SJSA1 (cell line): Measurements from ENCODE around the gene CLEC6A. TPM values are rescaled to one million over a fixed set of nuclear protein-coding genes. Genes with fewer than 3 reads are reported as not detected.
A peak's percentile ranks its signal among the peaks of the same experiment; 100 is the strongest.
"Not testable (repeated sequence)": the region's sequence is repeated elsewhere in the genome, so short reads cannot be mapped to it uniquely, and the experiment has no call there.

Source experiments
- DNase-seq, 2 experiments: peaks; one replicate each; pipeline ENCODE4 v3.0.0-alpha.2; 2015 to 2020; ENCODE audit warnings: low spot score in 2 of 2, low read depth in 1 of 2
- H3K27ac ChIP-seq: fragments of 250-450 bp; sonication (Bioruptor Pico); 2 replicates; pipeline ENCODE4 v1.5.1; 2020; ENCODE audit warnings: mild to moderate bottlenecking, moderate library complexity
- H3K27me3 ChIP-seq: fragments of 250-450 bp; sonication (Bioruptor Pico); replicated peaks from 2 replicates; pipeline ENCODE4 v1.5.1; 2020; ENCODE audit warnings: mild to moderate bottlenecking, moderate library complexity
- H3K36me3 ChIP-seq: fragments of 250-450 bp; sonication (Bioruptor Pico); 2 replicates; pipeline ENCODE4 v1.5.1; 2020; ENCODE audit warnings: mild to moderate bottlenecking
- H3K4me1 ChIP-seq: fragments of 250-450 bp; sonication (Bioruptor Pico); replicated peaks from 2 replicates; pipeline ENCODE4 v1.6.1; 2021; ENCODE audit warnings: mild to moderate bottlenecking
- H3K4me3 ChIP-seq: fragments of 250-450 bp; sonication (Bioruptor Pico); 2 replicates; pipeline ENCODE4 v1.5.1; 2020; ENCODE audit warnings: mild to moderate bottlenecking
- H3K9me3 ChIP-seq: fragments of 250-450 bp; sonication (Bioruptor Pico); replicated peaks from 2 replicates; pipeline ENCODE4 v1.5.1; 2020; ENCODE audit warnings: mild to moderate bottlenecking
- total RNA-seq: library from RNA; depleted of rRNA; stranded (reverse); fragments of >200 nt; shearing (Covaris generic); gene quantifications from 2 replicates; pipeline ENCODE4 v1.2.3, GENCODE V29; 2014; rRNA removed

Gene CLEC6A
- total RNA-seq, result not detected in 2 replicates

DNA sequence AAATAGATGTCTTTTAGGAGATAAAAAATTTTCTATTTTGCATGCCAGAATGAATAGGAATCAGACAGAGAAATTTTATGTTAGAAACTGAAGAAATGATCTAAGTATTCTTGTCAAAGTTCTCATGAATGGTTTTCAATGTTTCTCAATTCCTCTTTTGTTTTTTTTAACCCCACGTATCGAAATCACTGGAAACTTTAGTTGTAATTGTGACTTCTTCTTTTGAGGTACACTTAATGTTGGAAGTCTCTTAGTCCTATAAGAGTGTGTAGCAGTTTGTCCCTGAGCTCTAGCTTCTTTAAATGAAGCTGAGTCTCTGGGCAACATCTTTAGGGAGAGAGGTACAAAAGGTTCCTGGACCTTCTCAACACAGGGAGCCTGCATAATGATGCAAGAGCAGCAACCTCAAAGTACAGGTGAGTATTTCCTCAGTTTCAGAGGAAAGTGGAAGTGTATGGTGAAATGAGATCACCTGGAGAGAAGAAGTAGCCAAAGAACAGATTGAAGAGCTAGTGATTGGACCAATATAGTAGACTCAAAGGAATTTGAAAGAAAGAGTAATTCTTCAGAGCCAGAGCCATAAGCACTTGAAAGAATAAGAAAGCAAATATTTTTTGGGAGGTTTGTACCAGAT lies at the start of gene CLEC6A:
TSS of gene CLEC6A (plus strand) at position 236 of the 634 bp plus-strand sequence. CDS start at position 386, 150 bp downstream.
- no peaks in the 10 kb centered on the region for H3K36me3 ChIP-seq
- peaks cover 29% of the 10 kb centered on the region for H3K4me1 ChIP-seq
- H3K27me3 ChIP-seq, result no peaks in the 10 kb centered on the region
- DNase-seq, result no peak
- no peaks in the 10 kb centered on the region; the same call in 1 of the 2 replicates for H3K9me3 ChIP-seq
- H3K4me3 ChIP-seq, result no peak within 1 kb of the TSS
- H3K27ac ChIP-seq, result no peak within 1 kb of the TSS

DNA sequence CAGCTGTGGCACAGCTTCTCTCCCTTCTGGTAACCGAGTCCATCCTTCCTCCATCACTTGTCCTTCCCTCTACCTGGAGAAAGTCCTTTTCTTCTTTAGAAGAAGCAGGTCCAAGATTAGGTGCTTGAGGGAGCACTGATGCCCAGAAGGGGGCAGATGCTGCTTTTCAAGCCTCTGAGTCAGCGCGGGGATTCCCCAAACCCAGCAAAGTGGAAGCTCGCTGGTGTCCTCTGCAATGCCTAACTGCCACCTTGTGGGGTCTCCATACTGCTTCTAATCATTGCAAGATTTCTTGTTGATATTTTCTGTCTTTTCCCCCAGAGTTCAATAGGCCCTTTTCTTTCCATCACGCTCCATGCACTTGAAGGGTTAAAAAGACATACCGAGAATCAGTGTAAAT lies 36.2 kb upstream of the CLEC6A start:
- H3K36me3 ChIP-seq, H3K4me1 ChIP-seq, H3K27me3 ChIP-seq, DNase-seq, H3K27ac ChIP-seq, H3K9me3 ChIP-seq, H3K4me3 ChIP-seq: not testable (repeated sequence)

- Histone ChIP-seq H3K4me3 (no peak overlapping the region), H3K27me3 (no peaks in the 10 kb centered on the region), H3K36me3 (no peaks in the 10 kb centered on the region), H3K4me1 (no peaks in the 10 kb centered on the region), H3K27ac (no peak overlapping the region), H3K9me3 (no peaks in the 10 kb centered on the region)
- no peak for DNase-seq
These were observed 35.3 kb upstream of the CLEC6A start for GRCh38 chr12:8420506-8420905.

- H3K4me3 ChIP-seq, H3K27ac ChIP-seq, H3K27me3 ChIP-seq, H3K9me3 ChIP-seq, DNase-seq, H3K4me1 ChIP-seq, H3K36me3 ChIP-seq: not testable (repeated sequence)
These were observed 11.1 kb upstream of the CLEC6A start for GRCh38 chr12:8444536-8445278.

GRCh38 chr12:8445731-8446130 lies 10.0 kb upstream of the CLEC6A start:
- Histone ChIP-seq H3K4me1 (peaks cover 12% of the 10 kb centered on the region), H3K9me3 (no peaks in the 10 kb centered on the region), H3K27ac (no peak overlapping the region), H3K36me3 (no peaks in the 10 kb centered on the region), H3K27me3 (no peaks in the 10 kb centered on the region), H3K4me3 (no peak overlapping the region)
- DNase-seq, result no peak

DNA sequence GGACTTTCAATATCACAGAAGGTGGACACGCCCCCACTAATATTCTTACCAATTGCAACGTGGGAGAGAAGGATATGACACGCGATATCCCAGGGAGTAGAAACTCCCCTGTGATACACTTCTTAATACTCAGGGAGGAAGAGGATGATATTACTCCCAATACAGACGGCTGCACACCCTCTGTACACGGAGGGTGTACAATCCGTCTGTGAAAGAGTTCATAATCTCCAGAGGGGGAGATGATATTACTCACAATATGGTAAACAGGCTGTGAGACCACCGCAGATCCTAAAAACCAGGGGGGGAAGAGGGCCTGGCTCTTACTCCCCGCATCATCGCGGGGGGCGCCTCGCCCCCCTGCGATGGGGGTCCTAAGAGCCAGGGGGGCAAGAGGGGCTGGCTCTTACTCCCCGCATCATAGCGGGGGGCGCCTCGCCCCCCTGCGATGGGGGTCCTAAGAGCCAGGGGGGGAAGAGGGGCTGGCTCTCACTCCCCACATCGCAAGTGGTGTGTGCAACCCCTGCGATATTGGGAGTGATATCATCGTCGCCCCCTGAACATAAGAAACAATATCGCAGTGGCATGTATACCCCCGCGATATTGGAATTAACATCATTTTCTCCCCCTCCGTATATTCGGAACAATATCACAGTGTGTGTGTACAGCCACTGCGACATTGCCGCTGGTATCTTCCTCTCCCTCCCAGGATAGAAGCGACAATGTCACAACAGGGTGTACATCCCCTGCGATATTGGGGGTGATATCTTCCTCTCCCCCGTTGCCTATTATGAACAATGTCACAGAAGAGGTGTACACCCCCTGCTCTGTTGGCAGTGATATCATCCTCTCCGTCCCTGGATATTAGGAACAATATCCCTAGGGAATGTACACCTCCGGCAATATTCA lies 8.9 kb upstream of the CLEC6A start:
- Histone ChIP-seq H3K36me3 (no peaks in the 10 kb centered on the region), H3K27ac (no peak overlapping the region), H3K4me3 (no peak overlapping the region), H3K9me3 (no peaks in the 10 kb centered on the region; the same call in 1 of the 2 replicates), H3K4me1 (peaks cover 23% of the 10 kb centered on the region), H3K27me3 (no peaks in the 10 kb centered on the region)
- DNase-seq, result peak in 1 of 2 experiments; percentile 0

GRCh38 chr12:8449355-8449859 lies 6.4 kb upstream of the CLEC6A start:
- Histone ChIP-seq H3K9me3 (no peaks in the 10 kb centered on the region; the same call in 1 of the 2 replicates), H3K4me1 (peaks cover 42% of the 10 kb centered on the region), H3K27ac (no peak overlapping the region), H3K4me3 (no peak overlapping the region), H3K36me3 (no peaks in the 10 kb centered on the region), H3K27me3 (no peaks in the 10 kb centered on the region)
- DNase-seq, result peak in 1 of 2 experiments; percentile 16

GRCh38 chr12:8452036-8452435 lies 3.7 kb upstream of the CLEC6A start:
- H3K27me3 ChIP-seq, result no peaks in the 10 kb centered on the region
- H3K4me3 ChIP-seq, result no peak overlapping the region
- peak overlapping the region; percentile 47 for H3K27ac ChIP-seq
- no peaks in the 10 kb centered on the region for H3K36me3 ChIP-seq
- no peaks in the 10 kb centered on the region; the same call in 1 of the 2 replicates for H3K9me3 ChIP-seq
- no peak for DNase-seq
- peaks cover 42% of the 10 kb centered on the region for H3K4me1 ChIP-seq

DNA sequence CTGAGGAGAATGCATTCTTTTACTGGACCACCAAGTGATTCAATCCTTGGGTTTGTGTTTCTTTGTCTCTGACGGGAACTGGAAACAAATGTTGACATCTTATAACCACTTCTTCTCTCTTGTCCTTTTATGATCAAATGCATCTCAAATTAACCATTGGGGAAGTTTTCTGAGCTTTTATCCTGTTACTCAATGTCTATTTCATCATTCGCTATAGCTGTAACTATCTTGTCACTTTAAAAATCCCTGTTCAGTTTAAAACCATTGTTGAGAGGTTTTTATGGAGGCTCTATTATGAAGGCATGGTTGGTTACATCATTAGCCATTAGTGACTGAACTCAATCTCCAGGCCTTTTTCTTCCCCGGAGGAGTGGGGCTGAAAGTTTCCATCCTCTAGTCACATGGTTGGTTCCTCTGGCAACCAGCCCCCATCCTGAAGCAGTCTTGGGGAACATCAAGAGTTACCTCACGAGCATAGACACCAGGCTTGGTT lies 2.7 kb upstream of the CLEC6A start:
- no peaks in the 10 kb centered on the region; the same call in 1 of the 2 replicates for H3K9me3 ChIP-seq
- peak in 1 of 2 experiments; percentile 80 for DNase-seq
- peak overlapping the region; percentile 59 for H3K27ac ChIP-seq
- no peaks in the 10 kb centered on the region for H3K36me3 ChIP-seq
- peaks cover 42% of the 10 kb centered on the region for H3K4me1 ChIP-seq
- no peaks in the 10 kb centered on the region for H3K27me3 ChIP-seq
- no peak overlapping the region for H3K4me3 ChIP-seq

DNA sequence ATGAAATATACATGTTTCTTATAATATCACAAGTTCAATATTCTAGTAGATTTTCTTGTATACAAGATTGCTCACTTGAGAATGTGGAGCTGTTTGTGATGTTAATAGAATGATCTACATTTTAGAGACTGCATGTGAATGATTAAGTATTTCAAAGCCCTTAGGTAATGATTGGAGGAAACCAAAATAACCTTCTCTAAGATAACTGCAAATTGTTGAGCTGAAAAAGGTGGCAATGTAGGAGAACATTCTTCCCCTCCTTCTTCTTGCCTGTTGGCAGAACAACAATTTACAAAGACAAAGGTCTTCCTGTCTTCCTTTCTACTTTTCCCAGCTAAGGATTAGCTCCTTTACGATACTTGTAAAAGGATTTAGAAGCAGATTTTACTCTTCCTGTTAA lies 2.0 kb upstream of the CLEC6A start:
- Histone ChIP-seq H3K9me3 (no peaks in the 10 kb centered on the region; the same call in 1 of the 2 replicates), H3K27ac (peak overlapping the region; percentile 59), H3K4me1 (peaks cover 42% of the 10 kb centered on the region), H3K36me3 (no peaks in the 10 kb centered on the region), H3K27me3 (no peaks in the 10 kb centered on the region), H3K4me3 (no peak overlapping the region)
- no peak for DNase-seq

DNA sequence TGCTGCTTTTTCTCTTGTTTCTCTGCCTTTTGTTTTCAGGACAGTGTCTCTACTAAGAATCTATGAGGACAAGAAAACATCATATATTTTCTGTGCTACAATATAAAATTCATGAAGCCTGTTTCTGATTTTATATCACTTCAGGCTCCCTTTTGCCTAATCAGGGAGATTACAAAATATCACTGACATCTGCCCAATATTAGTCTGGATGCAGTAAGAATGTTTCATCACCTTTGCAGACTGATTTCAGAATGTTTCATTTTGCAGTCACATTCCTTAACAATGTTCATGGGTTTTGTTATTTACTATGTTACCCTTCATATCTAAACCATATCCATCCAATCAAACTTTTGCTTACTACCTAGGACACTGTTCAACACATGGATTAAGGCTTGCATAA lies 491 bp upstream of the CLEC6A start:
- Histone ChIP-seq H3K9me3 (no peaks in the 10 kb centered on the region; the same call in 1 of the 2 replicates), H3K4me1 (peaks cover 34% of the 10 kb centered on the region), H3K4me3 (no peak overlapping the region), H3K27me3 (no peaks in the 10 kb centered on the region), H3K36me3 (no peaks in the 10 kb centered on the region), H3K27ac (no peak overlapping the region)
- no peak for DNase-seq

- Histone ChIP-seq H3K36me3 (no peaks in the 10 kb centered on the region), H3K27ac (no peak overlapping the region), H3K27me3 (no peaks in the 10 kb centered on the region), H3K4me1 (no peaks in the 10 kb centered on the region), H3K9me3 (no peaks in the 10 kb centered on the region), H3K4me3 (no peak overlapping the region)
- no peak for DNase-seq
These were observed 5.7 kb downstream of the CLEC6A start for GRCh38 chr12:8461426-8461825.

- Histone ChIP-seq H3K4me3 (no peak overlapping the region), H3K27me3 (no peaks in the 10 kb centered on the region), H3K9me3 (no peaks in the 10 kb centered on the region), H3K36me3 (no peaks in the 10 kb centered on the region), H3K4me1 (no peaks in the 10 kb centered on the region), H3K27ac (no peak overlapping the region)
- DNase-seq, result no peak
These were observed 9.7 kb downstream of the CLEC6A start for GRCh38 chr12:8465301-8465996.
